GM19438 (cell line): Measurements from ENCODE around the gene SLX4IP.
"Not testable (repeated sequence)": the region's sequence is repeated elsewhere in the genome, so short reads cannot be mapped to it uniquely, and the experiment has no call there.

Experiments
- ATAC-seq: cut with Tn5 transposase; IDR thresholded peaks from one replicate; pipeline ENCODE4 v1.9.1; 2021; ENCODE audit warnings: low read depth; ENCODE audit not compliant: unreplicated experiment

Gene SLX4IP

DNA sequence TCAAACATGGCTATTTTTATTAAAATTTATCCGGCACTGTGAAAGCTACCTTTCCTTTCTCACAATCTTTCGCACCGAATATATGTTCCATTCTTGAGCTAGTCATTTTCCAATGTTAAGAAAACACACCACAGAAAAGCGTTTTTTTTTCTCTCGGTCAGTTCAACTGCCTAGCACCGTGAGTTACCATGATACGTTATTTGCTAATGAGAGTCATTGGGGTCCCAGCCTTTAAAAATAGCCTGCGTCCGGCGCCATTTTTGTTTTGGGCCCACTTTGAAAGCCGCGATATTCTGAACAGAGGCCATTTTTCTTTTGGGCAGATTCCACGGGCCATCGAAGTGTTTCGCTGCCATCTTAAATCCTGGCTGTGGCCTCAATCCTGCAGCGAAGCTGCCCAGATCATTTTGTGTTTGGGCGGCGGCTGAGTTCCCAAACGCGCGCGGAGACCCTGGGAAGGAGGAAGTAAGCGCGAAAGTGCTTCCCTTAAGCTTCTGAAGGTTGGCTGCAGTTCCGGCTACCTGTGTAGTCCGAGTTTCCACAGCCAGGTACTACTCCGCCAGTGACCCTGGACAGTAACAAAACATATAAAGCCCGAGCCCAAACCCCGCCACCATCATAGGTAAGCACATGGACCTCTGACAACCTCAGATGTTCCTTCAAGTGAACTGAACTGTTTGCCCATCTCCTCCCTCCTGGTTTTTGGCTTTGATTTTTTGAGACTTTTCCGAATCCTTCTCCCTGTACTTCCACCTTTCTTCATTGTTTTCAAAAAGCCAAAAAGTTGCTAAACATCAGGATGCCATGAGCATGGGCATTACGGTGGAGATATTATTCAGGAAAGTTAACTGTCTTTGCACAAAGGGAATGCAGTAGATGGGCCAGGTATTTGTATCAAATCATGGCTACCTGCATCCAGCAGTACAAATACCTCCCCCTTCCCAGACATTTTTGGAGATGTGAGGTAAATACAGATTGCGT lies at the start of gene SLX4IP:
Gene SLX4IP (plus strand): TSS at position 474 of the 981 bp plus-strand sequence. CDS start 22,900 bp downstream, outside the sequence.
- peak; percentile 57 for ATAC-seq

DNA sequence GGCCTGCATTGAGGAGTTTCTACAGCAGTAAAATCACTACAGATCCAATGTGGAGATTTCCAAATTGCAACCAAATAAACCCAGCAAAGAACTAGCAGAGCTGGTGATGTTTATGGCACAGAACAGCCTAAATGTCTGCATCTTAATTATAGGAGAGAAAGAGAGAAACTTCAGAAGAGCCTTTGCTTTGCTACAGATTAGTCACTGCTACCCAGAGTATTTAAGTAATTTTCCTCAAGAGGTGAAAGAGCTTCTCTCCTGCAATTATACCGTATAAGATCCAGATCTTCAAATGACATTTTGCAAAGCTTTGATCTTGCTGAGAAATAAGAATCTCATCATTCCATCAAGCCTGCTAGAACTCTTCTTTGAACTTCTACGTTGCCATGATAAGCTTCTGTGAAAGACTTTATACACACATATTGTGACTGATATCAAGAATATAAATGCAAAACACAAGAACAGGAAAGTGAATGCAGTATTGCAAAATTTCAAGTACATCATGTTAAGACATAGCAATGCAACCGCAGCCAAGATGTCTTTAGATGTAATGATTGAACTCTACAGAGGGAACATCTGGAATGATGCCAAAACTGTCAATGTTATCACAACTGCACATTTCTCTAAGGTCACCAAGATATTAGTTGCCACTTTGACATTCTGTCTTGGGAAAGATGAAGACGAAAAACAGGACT lies 49.1 kb upstream of the SLX4IP start:
- no peak for ATAC-seq

DNA sequence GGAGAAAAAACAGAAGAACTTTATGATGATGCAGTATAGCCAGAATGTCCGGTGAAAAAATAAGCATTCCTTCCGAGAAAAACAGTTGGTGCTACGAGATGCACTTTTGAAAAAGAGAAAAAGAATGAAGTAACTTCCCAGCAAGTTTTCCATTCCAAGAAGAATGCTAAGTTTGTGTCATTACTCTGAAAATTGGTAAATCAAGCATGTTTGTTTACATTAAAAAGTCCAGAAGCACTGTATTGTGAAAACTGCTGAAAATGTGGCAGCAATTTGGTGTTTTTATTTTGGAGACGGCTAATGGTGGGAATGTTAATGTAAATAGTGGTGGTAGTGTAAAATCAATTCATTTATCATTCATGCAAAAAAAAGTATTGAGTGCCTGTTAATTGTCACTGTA lies 47.4 kb upstream of the SLX4IP start:
- no peak for ATAC-seq

DNA sequence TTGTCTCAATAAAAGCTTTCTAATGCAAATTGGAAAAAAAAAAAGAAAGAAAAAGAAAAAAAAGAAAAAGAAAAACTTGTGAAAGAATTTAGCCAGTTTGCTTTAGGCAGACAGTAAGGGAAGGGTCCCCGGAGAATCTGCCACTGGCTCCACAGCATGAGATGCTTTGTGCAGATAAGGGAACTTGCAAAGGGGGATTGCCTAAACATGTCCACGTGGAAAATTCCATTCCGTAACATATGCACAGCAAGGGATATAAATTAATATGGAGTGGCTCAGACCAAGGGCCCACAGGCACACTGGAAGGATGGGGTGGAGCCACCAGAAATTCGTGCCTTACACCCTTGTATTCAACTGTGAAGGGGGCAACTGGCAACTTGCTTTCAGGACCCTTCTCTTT lies 46.5 kb upstream of the SLX4IP start:
- ATAC-seq: no peak

DNA sequence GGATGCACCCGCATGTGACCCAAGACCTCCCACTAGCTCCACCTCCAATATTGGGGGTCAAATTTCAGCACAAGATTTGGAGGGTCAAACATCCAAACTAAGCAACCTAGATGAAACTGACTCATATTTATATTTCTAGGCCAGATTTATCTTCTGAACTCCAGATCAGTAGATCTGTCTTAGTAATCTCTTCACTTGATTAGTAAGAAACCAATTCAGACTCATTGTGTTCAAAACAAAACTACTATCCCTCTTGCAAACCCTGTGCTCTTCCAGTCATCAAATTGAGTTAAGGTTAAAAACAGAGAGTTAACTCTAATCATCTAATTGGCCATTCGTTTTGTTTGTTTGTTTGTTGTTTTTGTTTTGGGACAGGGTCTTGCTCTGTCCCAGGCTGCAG lies 44.4 kb upstream of the SLX4IP start:
- no peak for ATAC-seq

DNA sequence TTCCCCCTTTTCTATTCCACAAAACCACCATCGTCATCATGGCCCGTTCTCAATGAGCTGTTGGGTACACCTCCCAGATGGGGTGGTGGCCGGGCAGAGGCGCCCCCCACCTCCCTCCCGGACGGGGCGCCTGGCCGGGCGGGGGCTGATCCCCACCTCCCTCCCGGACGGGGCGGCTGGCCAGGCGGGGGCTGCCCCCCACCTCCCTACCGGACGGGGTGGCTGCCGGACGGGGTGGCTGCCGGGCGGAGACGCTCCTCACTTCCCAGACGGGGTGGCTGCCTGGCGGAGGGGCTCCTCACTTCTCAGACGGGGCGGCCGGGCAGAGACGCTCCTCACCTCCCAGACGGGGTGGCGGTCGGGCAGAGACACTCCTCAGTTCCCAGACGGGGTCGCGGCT lies 40.4 kb upstream of the SLX4IP start:
- not testable (repeated sequence) for ATAC-seq

DNA sequence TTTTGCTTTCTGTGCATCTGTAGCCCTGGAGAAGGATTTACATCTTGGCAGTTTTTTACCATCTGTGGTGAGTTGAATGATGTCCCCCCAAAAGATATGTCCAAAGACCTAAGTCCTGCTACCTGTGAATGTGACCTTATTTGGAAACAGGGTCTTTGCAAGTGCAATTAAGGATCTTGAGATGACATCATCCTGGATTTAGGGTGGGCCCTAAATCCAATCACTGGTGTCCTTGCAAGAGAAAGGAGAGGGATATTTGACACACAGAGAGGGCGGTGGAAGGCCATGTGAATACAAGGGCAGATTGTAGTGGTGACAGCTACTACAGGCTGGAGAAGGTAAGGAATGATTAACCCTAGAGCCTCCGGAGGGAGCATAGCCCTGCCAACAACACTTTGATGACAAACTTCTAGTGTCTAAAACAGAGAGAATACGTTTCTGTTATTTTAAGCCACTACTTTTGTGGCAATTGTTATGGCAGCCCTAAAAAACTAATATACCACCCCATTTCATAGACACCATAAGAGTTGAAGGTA lies 36.2 kb upstream of the SLX4IP start:
- ATAC-seq: no peak

DNA sequence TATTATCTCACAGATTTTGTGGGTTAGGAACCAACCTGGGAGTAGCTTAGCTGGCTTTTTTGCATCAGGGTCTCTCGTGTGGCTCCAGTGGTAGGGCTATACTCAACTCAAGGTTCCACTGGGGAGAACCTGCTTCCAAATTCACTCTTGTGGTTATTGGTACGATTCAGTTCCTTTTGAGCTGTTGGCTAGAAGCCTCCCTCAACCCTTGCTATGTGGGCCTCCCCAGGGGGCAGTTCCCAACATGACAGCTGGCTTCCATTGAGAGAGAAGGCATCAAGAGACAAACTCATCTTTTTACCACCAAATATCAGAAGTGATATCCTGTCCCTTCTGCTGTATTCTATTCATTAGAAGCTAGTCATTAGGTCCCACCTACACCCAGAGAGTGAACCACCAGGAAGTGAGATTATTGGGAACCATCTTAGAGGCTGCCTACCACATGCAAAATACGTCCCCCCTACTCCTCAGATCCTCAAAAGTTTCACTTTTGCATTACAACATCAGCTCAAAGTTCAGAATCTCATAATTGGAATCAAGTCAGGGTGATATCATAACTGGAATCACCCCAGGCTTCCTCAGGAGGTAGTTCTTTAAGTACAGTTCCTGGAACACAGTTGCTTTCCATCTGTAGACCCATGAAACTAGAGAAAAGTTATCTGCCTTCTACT lies 32.0 kb upstream of the SLX4IP start:
- ATAC-seq: no peak

DNA sequence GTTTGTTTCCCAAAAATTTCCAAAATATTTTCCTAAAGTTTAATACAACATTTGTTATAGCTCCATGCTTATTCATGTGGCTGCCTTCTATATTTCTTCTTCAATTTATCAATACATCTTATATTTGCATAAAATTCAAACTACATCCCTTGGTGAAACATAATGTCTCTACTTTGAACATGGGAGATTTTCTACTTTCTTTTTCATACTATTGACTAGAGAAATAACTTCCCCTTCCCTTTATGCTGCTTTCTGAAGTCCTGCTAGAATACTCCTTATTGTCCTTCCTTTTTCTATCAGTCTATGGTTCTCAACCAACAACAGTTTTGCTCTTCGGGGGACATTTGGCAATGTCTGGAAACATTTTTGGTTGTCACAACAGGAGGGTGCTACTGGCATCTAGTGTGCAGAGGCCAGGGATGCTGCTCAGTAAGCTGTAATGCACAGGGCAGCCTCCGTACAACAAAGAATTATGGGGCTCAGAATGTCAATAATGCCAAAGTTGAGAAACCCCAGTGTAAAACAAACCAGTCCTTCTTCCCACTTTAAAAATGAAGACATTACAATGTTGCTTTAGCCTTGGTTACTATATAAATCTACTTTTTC lies 31.0 kb upstream of the SLX4IP start:
- ATAC-seq: no peak

DNA sequence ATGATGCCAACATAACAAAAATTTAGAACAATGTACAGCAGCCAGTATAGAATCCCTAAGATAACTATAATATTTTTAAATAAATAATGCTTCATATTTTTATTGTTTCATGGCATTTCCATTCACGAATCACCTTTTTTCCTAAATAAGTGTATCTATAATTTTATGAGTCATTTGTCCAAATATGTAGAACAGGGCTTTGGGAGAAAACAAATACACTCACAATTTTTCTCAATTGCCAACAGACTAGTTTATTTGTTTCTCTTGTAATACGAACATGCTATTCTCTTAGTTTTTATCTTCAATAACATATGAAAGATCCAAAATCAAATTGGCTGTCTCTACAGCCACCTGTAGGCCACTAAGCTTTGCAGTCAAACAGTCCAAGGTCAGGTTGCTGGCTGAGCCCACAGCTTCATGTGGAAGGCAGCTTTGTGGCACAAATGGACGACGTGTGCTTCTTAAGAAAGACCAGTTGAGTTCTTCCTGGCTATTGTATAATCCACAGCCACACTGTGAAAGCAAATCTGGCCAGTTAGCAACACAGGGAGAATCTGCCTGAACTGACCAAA lies 30.1 kb upstream of the SLX4IP start:
- no peak for ATAC-seq

DNA sequence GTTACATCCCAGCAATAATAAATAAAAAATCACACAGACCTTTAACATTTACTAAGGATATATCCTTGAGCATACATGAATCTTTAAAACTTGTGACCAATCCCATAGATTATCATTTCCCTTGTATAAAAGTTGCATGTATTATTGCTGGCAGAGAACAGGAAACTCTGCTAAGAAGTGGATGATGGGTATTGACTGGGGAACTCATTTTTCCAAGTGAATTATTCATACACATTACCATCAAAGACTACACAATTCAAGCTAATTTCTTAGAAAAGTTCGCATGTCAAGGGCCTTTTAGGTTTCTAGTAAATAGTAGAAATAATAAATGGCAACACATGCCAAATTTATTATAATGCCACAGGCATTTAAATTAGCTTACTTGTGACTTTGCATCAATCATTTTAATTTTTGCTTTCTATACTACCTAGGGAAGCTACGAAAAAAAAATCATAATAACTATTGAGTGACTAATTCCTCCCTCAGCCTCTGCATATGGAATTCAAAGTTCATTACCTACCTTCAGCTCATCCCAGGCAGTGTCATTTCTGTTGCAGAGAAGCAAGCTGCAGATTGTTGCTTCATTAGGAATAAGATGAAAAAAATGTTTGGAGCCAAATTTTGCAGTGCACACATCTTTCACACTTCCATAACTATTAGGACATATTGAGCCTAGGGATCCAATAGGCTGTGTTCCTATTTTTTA lies 26.8 kb upstream of the SLX4IP start:
- no peak for ATAC-seq

DNA sequence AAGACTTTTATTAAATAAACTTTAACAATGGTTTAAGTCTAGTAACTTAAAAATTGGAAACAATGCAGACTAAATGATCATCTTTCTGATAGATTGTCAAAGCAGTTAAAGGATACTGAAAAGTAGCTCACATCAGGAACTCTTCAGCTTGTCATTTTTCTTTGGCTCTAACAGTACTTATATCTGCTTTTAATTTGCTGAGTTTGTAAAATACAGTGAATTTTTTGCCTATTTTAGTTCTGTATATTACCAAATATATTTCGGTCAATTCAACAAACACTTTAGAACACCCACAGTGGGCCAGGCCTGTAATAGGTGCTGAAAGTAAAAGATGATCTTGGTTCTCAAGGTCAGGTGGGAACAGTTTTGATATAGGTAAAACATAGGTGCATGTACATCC lies 23.4 kb upstream of the SLX4IP start:
- no peak for ATAC-seq

DNA sequence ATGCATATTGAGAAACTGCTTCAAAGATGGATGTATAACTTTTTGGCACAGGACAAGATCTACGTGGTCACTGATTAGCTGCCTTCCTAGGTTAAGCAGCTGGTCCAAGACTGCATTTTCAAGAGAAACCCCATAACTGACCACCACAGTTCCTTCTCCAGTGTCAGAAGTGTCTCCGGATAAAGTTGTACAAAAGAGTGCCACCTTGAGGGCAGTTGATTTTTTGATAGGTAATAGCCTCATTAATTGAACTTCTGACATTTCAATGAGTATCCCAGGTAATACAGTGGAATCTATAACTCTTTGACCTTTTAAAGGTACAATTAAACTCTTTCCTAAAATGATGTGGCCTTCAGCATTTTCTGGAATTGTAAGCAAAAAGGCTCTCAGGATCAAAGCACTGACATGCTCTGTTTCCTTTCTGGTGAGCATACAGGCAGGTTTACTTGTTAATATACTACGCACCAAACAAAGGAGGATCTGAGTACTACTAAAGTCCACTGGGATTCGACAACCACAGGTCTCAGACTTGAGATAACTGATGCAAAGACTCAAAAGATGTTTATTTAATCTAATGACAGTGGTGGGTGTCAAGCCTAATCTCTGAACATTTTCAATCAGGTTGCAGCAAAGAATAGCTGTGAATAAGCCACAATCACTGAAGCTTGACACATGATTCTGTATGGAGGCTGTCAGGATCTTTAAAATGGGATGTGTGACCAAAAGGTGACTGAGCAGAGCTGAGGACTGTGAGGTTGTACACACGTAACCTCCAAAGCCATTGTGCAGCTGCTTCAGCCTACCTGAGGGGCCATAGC lies 22.3 kb upstream of the SLX4IP start:
- peak; percentile 74 for ATAC-seq

DNA sequence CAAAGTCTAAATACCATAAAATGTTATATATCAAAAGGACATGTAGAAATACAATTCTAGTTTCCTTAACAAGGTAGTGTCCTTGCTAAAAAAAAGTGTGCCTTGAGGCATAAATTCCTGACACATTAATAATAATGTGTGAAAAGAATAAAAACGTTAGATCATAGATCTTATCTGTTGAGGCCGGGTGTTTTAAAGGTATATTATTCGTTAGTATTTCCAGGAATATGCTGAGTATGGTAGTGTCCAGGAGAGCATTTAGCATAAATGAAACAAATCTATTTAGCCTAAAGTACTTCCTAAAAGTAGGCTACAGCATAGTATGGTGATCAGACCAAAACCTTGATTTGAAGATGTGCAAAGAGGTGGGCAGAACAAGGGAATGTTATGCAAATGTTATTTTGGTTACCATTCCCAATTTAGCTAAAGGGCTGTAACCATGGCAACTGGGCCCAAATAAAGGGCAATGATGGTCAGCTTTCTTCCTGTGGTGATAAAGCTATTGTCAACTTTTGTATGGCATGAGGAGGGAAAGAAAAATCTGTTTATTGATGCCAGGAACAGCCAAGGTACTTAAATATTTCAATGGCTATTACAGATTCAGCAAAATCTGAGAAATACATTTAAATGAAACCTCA lies 20.0 kb upstream of the SLX4IP start:
- no peak for ATAC-seq

DNA sequence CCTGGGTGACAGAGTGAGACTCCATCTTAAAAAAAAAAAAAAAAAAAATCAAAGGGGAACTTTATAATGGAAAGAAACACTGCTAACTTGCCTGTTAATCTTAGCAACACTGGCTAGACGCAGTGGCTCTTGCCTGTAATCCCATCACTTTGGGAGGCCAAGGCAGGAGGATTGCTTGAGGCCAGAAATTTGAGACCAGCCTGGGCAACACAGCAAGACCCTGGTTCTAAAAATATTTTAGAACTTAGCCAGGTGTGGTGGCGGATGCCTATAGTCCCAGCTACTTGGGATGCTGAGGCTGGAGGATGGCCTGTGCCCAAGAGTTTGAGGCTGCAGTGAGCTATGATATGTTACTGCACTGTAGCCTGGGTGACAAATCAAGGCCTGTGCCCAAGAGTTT lies 17.9 kb upstream of the SLX4IP start:
- ATAC-seq: not testable (repeated sequence)

DNA sequence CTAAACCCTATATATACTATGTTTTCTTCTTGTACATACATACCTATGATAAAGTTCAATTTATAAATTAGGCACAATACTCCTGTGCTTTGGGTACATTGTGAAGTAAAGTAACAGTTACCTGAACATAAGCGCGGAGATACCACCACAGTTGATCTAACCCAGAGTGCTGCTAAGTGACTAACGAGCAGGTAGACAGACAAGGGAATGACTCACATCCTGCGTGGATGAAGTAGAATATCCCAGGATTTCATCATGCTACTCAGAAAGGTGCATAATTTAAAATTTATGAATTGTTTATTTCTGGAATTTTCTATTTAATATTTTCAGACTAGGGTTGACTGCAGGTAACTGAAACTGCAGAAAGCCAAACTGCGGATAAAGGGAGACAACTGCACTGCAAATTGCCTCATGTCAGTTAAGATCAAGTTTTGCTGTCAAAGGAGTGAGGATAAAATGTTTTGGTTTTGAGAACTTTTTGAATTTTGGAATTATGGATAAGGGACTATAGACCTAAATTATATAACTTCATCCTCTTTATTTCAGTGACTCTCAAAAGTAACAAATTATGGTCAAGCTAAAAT lies 15.5 kb upstream of the SLX4IP start:
- ATAC-seq: no peak

DNA sequence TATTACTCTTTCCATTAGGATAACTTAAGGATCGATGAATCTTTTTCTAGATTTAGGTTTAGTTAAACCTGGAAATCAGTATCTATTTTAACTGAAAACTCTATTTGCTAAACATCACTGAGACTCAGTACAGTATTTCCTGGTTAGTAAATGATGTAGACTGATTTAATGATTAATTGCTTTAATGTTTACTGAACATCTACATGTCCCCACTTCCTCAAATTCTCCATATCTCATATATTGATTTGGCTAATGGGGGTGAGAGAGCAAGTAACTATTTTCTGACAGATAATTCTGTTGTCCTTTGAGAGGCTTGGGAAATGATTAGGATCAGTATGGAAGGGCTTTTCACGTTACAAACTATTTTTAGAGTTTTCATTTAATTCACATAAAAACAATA lies 11.4 kb upstream of the SLX4IP start:
- no peak for ATAC-seq
